GM18505 (cell line): ENCODE results near the gene DCLK2.

Experiments
- ATAC-seq: cut with Tn5 transposase; IDR thresholded peaks from one replicate; pipeline ENCODE4 v1.9.1; 2021; ENCODE audit not compliant: unreplicated experiment
- POLR2A ChIP-seq: IDR thresholded peaks from 4 replicates; pipeline ENCODE4 v1.6.1; 2011; ENCODE audit warnings: borderline replicate concordance; ENCODE audit not compliant: insufficient read depth, insufficient read length; ENCODE audit errors: extremely low read depth

Gene DCLK2

GRCh38 chr4:150114641-150115040, 36.4 kb downstream of the DCLK2 start:
- no peak for ATAC-seq

GRCh38 chr4:150115851-150116250, 37.6 kb downstream of the DCLK2 start:
- TF ChIP-seq POLR2A = no peak
- ATAC-seq = no peak

More at GRCh38 chr4:150114641-150115040, 36.4 kb downstream of the DCLK2 start:
- TF ChIP-seq POLR2A = no peak

DNA sequence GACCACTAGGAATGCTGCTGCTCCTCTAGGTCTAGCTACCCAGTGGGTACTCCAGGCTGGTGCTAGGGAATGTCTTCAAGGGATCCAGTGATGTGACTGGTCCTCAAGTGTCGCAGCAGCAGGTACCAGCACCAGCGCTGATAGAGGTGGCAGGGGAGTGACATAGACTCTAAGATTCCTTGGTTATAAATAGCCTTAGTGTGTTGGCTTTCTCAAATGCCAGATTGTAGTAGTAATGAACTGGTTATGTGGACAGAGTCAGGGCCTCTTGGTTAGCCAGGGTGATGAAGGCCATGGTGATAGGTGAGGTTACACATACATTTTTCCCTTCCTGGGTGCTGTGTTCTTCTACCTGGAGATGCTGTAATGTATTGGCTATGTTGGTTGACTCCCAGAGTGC, 38.3 kb downstream of the DCLK2 start:
- ATAC-seq = no peak
- TF ChIP-seq POLR2A = no peak

GRCh38 chr4:150117094-150117493, 38.8 kb downstream of the DCLK2 start:
- no peak for ATAC-seq
- no peak for TF ChIP-seq POLR2A

GRCh38 chr4:150117629-150118028, 39.4 kb downstream of the DCLK2 start:
- no peak for ATAC-seq
- TF ChIP-seq POLR2A = no peak

DNA sequence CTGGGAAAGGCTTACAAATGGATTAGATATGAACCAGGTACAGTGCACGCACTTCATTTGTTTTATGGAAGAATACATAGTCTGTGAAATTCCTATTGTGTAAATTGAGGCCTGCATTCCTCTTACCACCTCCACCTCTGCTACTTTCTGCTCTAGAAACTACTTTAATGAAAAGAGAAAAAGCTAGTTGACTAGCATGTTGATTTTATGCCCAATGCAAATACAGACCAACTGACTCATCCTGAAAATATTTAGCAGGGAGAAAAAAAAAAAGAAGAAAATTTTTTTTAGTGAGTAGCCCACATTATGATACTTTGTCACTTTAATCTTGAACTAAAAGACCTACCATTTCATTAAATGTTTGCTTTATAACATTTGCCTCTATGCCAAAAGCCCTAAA, 41.2 kb downstream of the DCLK2 start:
- TF ChIP-seq POLR2A = no peak
- no peak for ATAC-seq

DNA sequence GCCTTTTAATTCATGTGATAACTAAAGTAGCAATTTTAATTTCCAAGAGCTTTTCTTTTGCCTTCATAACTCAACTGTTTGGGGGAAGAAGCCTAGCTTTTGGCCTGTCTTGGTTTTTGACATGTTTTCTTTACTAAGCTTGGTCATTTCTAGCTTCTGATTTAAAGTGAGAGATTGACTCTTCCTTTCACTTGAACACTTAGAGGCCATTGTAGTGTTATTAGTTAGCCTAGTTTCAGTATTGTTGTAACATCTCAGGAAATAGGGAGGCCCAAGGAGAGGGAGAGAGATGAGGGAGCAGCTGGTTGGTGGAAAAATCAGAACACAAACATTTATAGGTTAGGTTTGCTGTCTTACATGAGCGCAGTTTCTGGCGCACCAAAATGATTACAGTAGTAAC, 44.8 kb downstream of the DCLK2 start:
- ATAC-seq = no peak
- no peak for TF ChIP-seq POLR2A

GRCh38 chr4:150123796-150124677, 45.8 kb downstream of the DCLK2 start:
- ATAC-seq = no peak
- no peak for TF ChIP-seq POLR2A

GRCh38 chr4:150126201-150126863, 48.1 kb downstream of the DCLK2 start:
- no peak for TF ChIP-seq POLR2A
- ATAC-seq = no peak

- ATAC-seq = peak; percentile 53
- no peak for TF ChIP-seq POLR2A
These were observed 48.6 kb downstream of the DCLK2 start for GRCh38 chr4:150126864-150127203.

GRCh38 chr4:150127757-150128156, 49.5 kb downstream of the DCLK2 start:
- ATAC-seq = no peak
- no peak for TF ChIP-seq POLR2A

GRCh38 chr4:150130933-150131332, 52.7 kb downstream of the DCLK2 start:
- ATAC-seq = no peak
- TF ChIP-seq POLR2A = no peak

DNA sequence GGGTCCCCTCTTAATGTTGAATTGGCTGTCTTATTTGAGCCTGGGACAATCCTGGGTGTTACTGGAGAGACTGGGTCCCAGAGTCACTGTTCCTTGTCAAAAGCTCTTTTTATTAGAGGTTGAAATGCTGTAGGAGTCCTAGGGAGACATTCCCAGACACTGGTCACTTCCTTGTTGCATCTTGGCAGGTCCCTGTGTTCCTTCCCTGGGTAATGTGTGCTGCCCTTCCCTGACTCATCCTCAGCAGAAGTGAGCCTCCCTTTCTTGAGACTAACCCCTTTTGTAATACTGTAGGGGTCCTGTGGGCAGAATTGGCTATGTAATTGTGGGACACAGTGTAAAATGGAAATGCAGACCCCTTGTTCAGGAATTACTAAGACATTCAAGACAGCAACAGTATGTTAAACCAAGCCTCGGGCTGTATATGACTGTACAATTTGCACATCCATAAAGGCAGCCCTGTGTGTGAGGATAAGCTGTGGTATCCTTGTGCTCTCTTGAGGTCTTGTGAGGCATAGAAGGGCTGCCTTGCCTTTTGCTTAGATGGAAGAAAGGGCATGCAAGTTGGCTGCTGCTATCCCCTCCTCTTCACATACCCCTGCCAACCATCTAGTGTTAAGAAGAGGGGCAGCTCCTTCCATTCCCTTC, 53.5 kb downstream of the DCLK2 start:
- no peak for ATAC-seq
- no peak for TF ChIP-seq POLR2A

GRCh38 chr4:150133605-150134004, 55.4 kb downstream of the DCLK2 start:
- no peak for ATAC-seq
- TF ChIP-seq POLR2A = no peak

DNA sequence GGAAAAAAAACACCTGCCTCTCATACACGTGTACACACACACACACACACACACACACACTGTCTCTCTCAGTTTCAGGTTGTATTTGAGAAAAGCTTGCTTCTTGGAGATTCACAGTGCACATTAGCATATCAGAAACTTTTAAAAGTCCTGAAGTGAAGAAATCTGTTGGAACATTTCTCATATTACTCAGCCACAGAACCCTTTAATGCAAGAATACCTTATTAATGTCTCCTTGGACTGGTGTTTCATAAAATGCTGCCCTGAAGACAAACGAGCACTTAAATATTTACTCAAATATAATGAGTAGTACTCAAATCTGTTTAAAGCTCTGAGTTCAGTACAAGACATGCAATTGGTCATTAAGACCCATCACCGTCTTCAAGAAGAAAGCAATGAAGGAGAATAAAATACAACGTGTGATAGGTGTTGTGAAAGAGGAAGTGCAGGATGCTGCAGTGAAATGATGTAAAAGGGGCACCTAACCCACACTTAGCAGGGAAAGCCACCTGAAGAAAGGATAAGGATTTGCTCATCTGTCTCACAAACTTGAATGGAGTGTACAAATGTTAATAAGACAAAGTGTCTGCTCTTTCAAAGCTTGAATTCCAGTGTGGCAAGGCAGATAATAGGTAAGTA, 57.0 kb downstream of the DCLK2 start:
- ATAC-seq = no peak
- TF ChIP-seq POLR2A = no peak
